ENCODE measurements around the gene LYSMD2.

- TF ChIP-seq CTCF (IDR thresholded peaks at IDR 0.05; ENCODE audit: borderline replicate concordance, extremely low read depth, low read length, poor library complexity, severe bottlenecking) (no peak), EZH2 (IDR thresholded peaks at IDR 0.05; ENCODE audit: borderline replicate concordance, low read depth, low read length, severe bottlenecking) (no peak)
These were observed 28.4 kb downstream of the LYSMD2 start for GRCh38 chr15:51709031-51709430.
